ENCODE measurements around the gene LZTS2. TPM values are rescaled to one million over a fixed set of nuclear protein-coding genes. Genes with fewer than 3 reads are reported as not detected.

The LZTS2 gene
- total and polyA plus RNA-seq, 4 donors = 2.1 to 10.3 (median 9.5) TPM

GRCh38 chr10:101005869-101006567 lies 6.4 kb downstream of the LZTS2 start (continued):
- TF ChIP-seq CTCF (IDR thresholded peaks at IDR 0.05; ENCODE audit: low read depth, low read length, missing input control) = no peak
- TF ChIP-seq TAF1 (conservative IDR thresholded peaks at IDR 0.05) = no peak

DNA sequence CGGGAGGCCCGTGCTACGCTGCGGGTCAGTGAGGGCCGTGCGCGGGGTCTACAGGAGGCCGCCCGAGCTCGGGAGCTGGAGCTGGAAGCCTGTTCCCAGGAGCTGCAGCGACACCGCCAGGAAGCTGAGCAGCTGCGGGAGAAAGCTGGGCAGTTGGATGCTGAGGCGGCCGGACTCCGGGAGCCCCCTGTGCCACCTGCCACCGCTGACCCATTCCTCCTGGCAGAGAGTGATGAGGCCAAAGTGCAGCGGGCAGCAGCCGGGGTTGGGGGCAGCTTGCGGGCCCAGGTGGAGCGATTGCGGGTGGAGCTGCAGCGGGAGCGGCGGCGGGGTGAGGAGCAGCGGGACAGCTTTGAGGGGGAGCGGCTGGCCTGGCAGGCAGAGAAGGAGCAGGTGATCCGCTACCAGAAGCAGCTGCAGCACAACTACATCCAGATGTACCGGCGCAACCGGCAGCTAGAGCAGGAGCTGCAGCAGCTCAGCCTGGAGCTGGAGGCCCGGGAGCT lies 7.0 kb downstream of the LZTS2 start:
- Histone ChIP-seq H3K4me1 (ENCODE audit: control insufficient read depth in 4 of 4, insufficient read depth in 4 of 4, low read length in 3 of 4) (peaks cover 0 to 3% (median 0%) of the 10 kb centered on the region in 4 donors), H3K27ac (ENCODE audit: low read depth in 1 of 2, low read length in 2 of 2) (no peak overlapping the region), H3K4me3 (ENCODE audit: low read depth in 1 of 3, low read length in 3 of 3) (no peak overlapping the region), H3K27me3 (ENCODE audit: control insufficient read depth in 4 of 4, insufficient read depth in 4 of 4, low read length in 3 of 4) (no peaks in the 10 kb centered on the region), H3K9ac (ENCODE audit: low read depth in 1 of 2, low read length in 2 of 2) (no peak overlapping the region), H3K9me3 (ENCODE audit: control insufficient read depth in 4 of 4, low read length in 3 of 4) (no peaks in the 10 kb centered on the region), H3K36me3 (ENCODE audit: control insufficient read depth in 4 of 4, insufficient read depth in 3 of 4, low read depth in 1 of 4, low read length in 3 of 4) (peaks cover 0 to 14% (median under 1%) of the 10 kb centered on the region in 4 donors)
- TF ChIP-seq, protein P1, sequence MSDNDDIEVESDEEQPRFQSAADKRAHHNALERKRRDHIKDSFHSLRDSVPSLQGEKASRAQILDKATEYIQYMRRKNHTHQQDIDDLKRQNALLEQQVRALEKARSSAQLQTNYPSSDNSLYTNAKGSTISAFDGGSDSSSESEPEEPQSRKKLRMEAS (IDR thresholded peaks at IDR 0.05) = no peak
- TF ChIP-seq JUND (IDR thresholded peaks at IDR 0.05) (no peak), REST (IDR thresholded peaks at IDR 0.05) (no peak), RXRA (IDR thresholded peaks at IDR 0.05) (no peak), HNF4A (conservative IDR thresholded peaks at IDR 0.05) (no peak), ZBTB33 (IDR thresholded peaks at IDR 0.05) (no peak), FOXA2 (IDR thresholded peaks at IDR 0.05) (no peak)
- WGBS = 92% methylated on average over 33 of the region's 33 CpGs
- DNase-seq (ENCODE audit: low spot score) = no peak

DNA sequence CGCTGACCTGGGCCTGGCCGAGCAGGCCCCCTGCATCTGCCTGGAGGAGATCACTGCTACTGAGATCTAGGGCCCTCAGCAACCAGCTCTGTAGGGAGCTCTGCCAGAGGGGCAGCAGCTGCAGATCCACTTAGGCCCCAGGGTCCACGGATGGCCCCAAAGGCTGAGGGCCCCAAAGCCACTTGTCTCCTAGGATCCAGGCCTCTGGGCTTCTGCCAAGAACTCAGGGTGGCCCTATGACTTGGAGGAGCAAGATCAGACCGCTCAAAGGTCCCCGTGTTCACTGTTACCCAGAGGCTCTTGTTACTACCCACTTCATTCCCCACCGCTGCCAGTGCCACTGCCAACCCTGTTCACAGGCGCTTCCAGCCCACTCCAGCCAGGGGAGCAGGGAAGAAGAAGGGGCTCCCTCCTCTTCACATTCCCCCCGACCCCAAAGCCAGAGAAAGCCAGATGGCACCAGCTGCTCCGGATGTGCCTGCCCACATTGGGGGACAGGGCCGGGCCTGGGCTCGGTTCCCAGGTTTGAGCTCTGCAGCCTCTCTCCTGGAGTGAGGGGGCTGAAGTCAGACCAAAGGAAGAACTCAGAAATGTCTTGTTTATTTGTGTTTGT lies 7.6 kb downstream of the LZTS2 start:
- 83% methylated on average over 11 of the region's 11 CpGs for WGBS
- no peaks in the 10 kb centered on the region for H3K27me3 ChIP-seq (ENCODE audit: control insufficient read depth in 4 of 4, insufficient read depth in 4 of 4, low read length in 3 of 4)
- H3K36me3 ChIP-seq (ENCODE audit: control insufficient read depth in 4 of 4, insufficient read depth in 3 of 4, low read depth in 1 of 4, low read length in 3 of 4) = peaks cover 0 to 14% (median under 1%) of the 10 kb centered on the region in 4 donors
- no peaks in the 10 kb centered on the region for H3K9me3 ChIP-seq (ENCODE audit: control insufficient read depth in 4 of 4, low read length in 3 of 4)
- no peak overlapping the region for H3K27ac ChIP-seq (ENCODE audit: low read depth in 1 of 2, low read length in 2 of 2)
- no peak overlapping the region for H3K4me3 ChIP-seq (ENCODE audit: low read depth in 1 of 3, low read length in 3 of 3)
- H3K4me1 ChIP-seq (ENCODE audit: control insufficient read depth in 4 of 4, insufficient read depth in 4 of 4, low read length in 3 of 4) = peaks cover 0 to 3% (median 0%) of the 10 kb centered on the region in 4 donors
- DNase-seq (ENCODE audit: low spot score) = no peak
- no peak overlapping the region for H3K9ac ChIP-seq (ENCODE audit: low read depth in 1 of 2, low read length in 2 of 2)
- TF ChIP-seq REST (IDR thresholded peaks at IDR 0.05) (no peak), JUND (IDR thresholded peaks at IDR 0.05) (no peak), RXRA (IDR thresholded peaks at IDR 0.05) (no peak), ZBTB33 (IDR thresholded peaks at IDR 0.05) (no peak), FOXA2 (IDR thresholded peaks at IDR 0.05) (no peak), GABPA (IDR thresholded peaks at IDR 0.05 in 1 of 2, conservative IDR thresholded peaks at IDR 0.05 in 1 of 2) (no peak)
- TF ChIP-seq, protein P1 (IDR thresholded peaks at IDR 0.05) = no peak
